Neutrophil (primary cell): ENCODE data around the gene MIS12.
A peak's percentile ranks its signal among the peaks of the same experiment; 100 is the strongest.

ENCODE experiments used
- H3K27ac ChIP-seq: fragments of 200-600 bp; sonication (generic); 2 replicates; pipeline ENCODE4 v1.5.1; 2016; ENCODE audit warnings: mild to moderate bottlenecking, moderate library complexity
- H3K27me3 ChIP-seq: fragments of 200-600 bp; sonication (generic); 2 replicates; pipeline ENCODE4 v1.6.0; 2016; ENCODE audit warnings: mild to moderate bottlenecking
- H3K36me3 ChIP-seq: fragments of 200-600 bp; sonication (generic); 2 replicates; pipeline ENCODE4 v1.5.1; 2017
- H3K4me1 ChIP-seq, 2 experiments: fragments of 200-600 bp in 1 of 2; sonication (generic) in 1 of 2; 1 replicate in 1 of 2; 2 replicates in 1 of 2; pipeline versions ENCODE4 v1.5.1 to v1.6.1; 2013 to 2016; ENCODE audit warnings: low read depth in 1 of 2, low read length in 1 of 2, mild to moderate bottlenecking in 1 of 2, moderate library complexity in 1 of 2; ENCODE audit not compliant: control insufficient read depth in 1 of 2, insufficient read depth in 1 of 2
- H3K4me3 ChIP-seq, 2 experiments: fragments of 200-600 bp in 1 of 2; sonication (generic) in 1 of 2; 1 replicate in 1 of 2; 2 replicates in 1 of 2; pipeline ENCODE4 v1.5.1; 2013 to 2016; ENCODE audit warnings: low read depth in 1 of 2, low read length in 1 of 2, mild to moderate bottlenecking in 1 of 2, moderate library complexity in 1 of 2
- H3K9me3 ChIP-seq: fragments of 200-600 bp; sonication (generic); 2 replicates; pipeline ENCODE4 v1.5.1; 2016
- TF ChIP-seq, protein P1 (sequence below): fragments of 200-600 bp; sonication (generic); IDR thresholded peaks from 2 replicates; pipeline ENCODE4 v1.5.1; 2016; ENCODE audit warnings: antibody characterized with exemption

Gene MIS12

DNA sequence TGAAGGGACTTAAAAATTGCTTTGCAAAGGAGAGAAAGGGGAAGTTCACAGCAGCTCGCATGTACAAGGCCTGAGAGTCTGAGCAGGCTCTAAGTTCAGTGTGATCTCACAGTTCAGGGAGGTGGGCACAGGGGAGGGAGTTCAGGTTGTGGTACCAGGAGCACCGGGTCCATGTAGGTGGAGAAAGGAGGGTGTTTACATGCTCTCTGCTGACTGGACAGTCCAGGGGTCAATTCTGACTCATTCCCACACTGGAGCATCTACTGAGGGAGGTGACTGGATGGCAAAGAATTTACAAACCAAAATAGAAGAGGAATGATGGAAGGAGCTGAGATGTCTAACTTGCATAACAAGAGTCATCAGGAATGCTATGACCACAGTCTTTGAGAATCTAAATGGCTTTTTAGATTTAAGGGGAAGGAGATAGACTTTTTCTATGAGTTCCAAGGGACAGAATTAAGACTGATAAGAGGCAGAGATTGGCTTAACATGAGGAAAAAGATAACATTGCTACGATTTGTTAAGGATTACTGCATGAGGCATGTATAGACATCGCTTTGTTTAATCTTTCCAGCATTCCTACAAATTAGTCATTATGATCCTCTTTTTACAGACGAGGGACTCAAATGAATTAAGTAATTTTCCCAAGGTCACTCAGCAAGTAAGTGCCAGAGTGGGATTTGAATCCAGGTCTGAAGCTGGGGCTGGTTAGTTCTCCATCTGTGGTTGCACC lies 29.9 kb downstream of the MIS12 start:
- TF ChIP-seq, protein P1, sequence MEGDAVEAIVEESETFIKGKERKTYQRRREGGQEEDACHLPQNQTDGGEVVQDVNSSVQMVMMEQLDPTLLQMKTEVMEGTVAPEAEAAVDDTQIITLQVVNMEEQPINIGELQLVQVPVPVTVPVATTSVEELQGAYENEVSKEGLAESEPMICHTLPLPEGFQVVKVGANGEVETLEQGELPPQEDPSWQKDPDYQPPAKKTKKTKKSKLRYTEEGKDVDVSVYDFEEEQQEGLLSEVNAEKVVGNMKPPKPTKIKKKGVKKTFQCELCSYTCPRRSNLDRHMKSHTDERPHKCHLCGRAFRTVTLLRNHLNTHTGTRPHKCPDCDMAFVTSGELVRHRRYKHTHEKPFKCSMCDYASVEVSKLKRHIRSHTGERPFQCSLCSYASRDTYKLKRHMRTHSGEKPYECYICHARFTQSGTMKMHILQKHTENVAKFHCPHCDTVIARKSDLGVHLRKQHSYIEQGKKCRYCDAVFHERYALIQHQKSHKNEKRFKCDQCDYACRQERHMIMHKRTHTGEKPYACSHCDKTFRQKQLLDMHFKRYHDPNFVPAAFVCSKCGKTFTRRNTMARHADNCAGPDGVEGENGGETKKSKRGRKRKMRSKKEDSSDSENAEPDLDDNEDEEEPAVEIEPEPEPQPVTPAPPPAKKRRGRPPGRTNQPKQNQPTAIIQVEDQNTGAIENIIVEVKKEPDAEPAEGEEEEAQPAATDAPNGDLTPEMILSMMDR = no peak
- Histone ChIP-seq H3K36me3 (peaks cover 72% of the 10 kb centered on the region), H3K9me3 (no peaks in the 10 kb centered on the region), H3K27me3 (no peaks in the 10 kb centered on the region), H3K27ac (peak overlapping the region; percentile 41), H3K4me1 (peaks cover 0 to 6% of the 10 kb centered on the region in 2 experiments), H3K4me3 (no peak overlapping the region)

DNA sequence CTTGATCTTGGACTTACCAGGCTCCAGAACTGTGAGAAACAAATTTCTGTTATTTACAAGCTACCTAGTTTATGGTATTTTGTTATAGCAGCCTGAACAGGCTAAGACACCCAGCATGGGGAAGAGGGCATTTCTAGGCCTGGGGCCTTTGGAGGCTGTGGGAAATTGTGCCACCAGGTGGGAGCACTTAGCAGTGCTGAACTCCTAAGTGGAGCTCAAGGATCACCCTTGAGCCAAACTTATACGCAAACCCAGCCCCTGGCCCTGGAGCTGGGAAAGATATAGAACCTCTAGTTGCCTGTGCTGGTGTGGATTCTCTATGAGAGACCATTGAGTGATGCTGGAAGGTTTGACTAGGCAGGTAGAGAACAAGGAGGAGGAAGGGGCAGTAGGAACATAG lies 36.1 kb downstream of the MIS12 start:
- Histone ChIP-seq H3K27ac (no peak overlapping the region), H3K4me1 (no peaks in the 10 kb centered on the region), H3K9me3 (no peaks in the 10 kb centered on the region), H3K4me3 (no peak overlapping the region), H3K36me3 (peaks cover 85% of the 10 kb centered on the region), H3K27me3 (no peaks in the 10 kb centered on the region)
- TF ChIP-seq, protein P1 = no peak

DNA sequence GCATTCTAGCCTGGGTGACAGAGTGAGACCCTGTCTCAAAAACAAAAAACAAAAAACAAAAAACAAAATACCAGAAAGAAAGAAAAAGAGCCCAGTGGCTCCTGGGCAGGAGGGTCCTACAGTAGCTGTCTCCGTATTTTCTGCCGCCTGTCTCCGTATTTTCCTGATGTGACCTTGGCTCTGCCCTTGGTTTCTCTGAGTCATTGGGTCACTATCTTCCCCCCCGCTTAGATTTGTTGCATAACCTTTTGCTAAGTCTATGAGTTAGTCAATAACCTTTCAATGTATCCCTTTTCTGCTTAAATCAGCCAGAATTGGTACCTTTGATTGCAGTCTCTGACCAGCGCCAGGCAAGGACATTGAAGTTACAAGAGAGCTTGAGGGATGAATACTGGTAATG lies 36.9 kb downstream of the MIS12 start:
- no peaks in the 10 kb centered on the region for H3K9me3 ChIP-seq
- H3K4me1 ChIP-seq = no peaks in the 10 kb centered on the region
- no peak overlapping the region for H3K4me3 ChIP-seq
- H3K27ac ChIP-seq = no peak overlapping the region
- TF ChIP-seq, protein P1 = no peak
- peaks cover 85% of the 10 kb centered on the region for H3K36me3 ChIP-seq
- no peaks in the 10 kb centered on the region for H3K27me3 ChIP-seq

DNA sequence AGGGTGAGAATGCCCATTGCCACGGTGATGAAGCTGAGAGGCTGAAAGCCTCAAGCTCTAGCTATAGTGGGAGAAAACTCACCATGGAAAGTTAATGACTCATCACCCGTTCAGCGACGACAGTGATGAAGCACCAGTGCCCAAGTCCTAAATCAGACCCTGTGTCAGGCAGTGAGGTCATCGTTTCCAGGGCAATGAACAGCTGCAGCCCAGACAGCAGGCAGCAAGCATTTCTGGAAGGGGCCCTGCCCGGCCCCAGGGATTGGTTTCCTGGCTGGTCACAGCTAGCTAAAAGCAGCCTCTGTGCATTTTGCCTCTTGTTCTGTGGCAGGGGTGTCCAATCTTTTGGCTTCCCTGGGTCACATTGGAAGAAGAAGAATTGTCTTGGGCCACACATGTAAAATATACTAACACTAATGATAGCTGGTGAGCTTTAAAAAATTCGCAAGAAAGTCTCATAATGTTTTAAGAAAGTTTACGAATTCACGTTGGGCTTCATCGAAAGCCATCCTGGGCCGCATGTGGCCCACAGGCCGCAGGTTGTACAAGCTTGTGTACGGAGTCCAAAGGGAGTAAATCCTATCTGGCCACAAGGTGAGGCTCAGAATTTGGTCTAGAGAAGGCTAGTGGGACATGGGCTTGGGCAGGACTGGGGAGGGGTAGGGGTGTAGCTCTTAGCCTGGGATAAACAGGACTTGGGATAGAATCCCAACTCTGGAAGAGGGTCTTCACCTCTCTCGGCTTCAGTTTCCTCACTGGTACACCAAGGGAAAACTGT lies 40.6 kb downstream of the MIS12 start:
- TF ChIP-seq, protein P1 = no peak
- Histone ChIP-seq H3K9me3 (no peaks in the 10 kb centered on the region), H3K27me3 (no peaks in the 10 kb centered on the region), H3K4me3 (no peak overlapping the region), H3K36me3 (peaks cover 99% of the 10 kb centered on the region), H3K4me1 (no peaks in the 10 kb centered on the region), H3K27ac (no peak overlapping the region)

DNA sequence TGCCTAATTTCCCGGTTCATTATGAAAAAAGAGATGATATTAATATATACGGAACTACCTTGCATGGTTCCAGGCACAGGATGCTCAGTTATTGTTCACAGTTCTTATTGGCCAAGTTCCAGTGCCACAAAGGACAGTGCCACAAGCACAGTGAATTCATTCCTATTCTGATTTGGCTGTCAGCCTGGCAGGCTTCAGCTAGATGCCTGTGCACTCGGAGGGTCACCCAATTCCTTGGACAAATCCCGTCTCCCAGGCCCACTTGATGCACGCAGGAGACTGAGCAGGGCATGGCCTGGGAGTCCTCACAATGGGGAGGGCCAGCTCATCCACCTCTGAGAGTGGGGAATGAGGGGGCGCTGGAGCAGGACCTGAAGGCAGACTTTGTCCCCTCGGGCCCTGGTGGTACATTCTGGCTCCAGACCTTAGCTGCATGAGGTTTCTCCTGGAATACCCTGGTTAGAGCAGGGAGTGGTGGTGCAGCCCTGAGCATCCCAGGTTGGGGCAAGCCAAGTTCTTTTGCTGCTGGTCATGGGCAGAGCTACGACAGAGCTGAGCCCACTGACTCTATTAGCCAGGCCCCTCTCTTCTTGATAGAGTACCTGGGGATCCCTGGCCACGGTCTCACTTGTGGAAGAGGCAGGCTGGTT lies 41.4 kb downstream of the MIS12 start:
- TF ChIP-seq, protein P1 = no peak

More for the DNA sequence above, 41.4 kb downstream of the MIS12 start:
- H3K4me1 ChIP-seq = no peaks in the 10 kb centered on the region
- no peaks in the 10 kb centered on the region for H3K9me3 ChIP-seq
- no peak overlapping the region for H3K27ac ChIP-seq
- no peak overlapping the region for H3K4me3 ChIP-seq
- no peaks in the 10 kb centered on the region for H3K27me3 ChIP-seq
- peaks cover 99% of the 10 kb centered on the region for H3K36me3 ChIP-seq
